ENCODE data around the gene MCCC2. TPM values are rescaled to one million over a fixed set of nuclear protein-coding genes. Genes with fewer than 3 reads are reported as not detected.

Gene MCCC2
- total and polyA plus RNA-seq, 2 donors from 2014 or later: 57.7 to 61.0 TPM

DNA sequence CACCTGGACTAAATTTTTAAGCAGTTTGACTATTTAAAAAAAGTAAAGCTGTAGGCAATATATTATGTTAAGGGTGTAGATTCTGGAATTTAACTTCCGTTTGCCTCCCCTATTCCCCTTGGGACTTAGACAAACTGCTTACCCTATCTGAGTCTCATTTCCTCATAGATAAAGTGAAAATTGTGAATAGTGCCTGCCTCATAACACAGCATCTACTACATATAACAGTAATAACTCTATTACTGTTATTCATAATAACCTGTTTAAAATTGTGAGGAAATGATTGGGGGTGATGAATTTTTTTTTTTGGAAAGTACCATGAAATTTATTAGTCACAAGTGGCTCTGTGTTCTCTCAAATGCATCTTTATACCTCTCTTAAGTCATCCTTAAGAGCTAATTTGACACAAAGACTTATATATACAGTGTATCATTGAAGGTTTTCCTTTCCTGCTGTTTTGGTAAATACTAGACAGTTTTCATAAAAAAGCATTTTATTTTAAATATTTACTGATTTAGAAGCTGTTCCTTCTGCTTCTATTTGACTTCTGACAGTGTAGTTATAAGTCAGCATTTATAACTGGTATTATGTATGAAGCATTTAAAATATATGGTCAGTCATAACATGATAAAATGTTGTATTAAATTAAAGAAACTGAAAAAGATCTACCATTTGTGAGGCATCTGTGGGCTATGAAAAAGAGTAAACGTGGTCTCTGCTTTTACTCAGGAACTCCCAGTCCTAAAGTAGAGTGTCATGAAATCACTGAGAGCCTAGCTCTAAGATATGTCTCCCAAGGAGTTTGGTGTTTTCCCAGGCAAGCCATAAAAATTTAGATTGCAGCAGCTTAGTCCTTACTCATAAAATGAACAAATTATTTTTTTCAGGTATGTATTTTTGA lies 46.4 kb downstream of the MCCC2 start:
- H3K4me1 ChIP-seq (ENCODE audit: control insufficient read depth in 2 of 3, insufficient read depth in 2 of 3, low read depth in 1 of 3, low read length in 3 of 3): no peaks in the 10 kb centered on the region
- intact Hi-C loops (cut with DNase I): no loop called here
- TF ChIP-seq, protein P1, sequence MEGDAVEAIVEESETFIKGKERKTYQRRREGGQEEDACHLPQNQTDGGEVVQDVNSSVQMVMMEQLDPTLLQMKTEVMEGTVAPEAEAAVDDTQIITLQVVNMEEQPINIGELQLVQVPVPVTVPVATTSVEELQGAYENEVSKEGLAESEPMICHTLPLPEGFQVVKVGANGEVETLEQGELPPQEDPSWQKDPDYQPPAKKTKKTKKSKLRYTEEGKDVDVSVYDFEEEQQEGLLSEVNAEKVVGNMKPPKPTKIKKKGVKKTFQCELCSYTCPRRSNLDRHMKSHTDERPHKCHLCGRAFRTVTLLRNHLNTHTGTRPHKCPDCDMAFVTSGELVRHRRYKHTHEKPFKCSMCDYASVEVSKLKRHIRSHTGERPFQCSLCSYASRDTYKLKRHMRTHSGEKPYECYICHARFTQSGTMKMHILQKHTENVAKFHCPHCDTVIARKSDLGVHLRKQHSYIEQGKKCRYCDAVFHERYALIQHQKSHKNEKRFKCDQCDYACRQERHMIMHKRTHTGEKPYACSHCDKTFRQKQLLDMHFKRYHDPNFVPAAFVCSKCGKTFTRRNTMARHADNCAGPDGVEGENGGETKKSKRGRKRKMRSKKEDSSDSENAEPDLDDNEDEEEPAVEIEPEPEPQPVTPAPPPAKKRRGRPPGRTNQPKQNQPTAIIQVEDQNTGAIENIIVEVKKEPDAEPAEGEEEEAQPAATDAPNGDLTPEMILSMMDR (IDR thresholded peaks at IDR 0.05; ENCODE audit: borderline replicate concordance, extremely low read depth, insufficient read depth): no peak
- DNase-seq: no peak
- H3K4me3 ChIP-seq (ENCODE audit: low read length in 3 of 3): no peak overlapping the region
- H3K36me3 ChIP-seq (ENCODE audit: control insufficient read depth in 2 of 3, insufficient read depth in 3 of 3, low read length in 3 of 3): peaks cover 2 to 9% (median 4%) of the 10 kb centered on the region in 3 donors
- no peak overlapping the region for H3K27ac ChIP-seq (ENCODE audit: low read depth in 2 of 2, low read length in 2 of 2)
- H3K27me3 ChIP-seq (ENCODE audit: control insufficient read depth, insufficient read depth, low read length): no peaks in the 10 kb centered on the region
- H3K9me3 ChIP-seq (ENCODE audit: control insufficient read depth in 2 of 3, insufficient read depth in 1 of 3, low read length in 3 of 3): no peaks in the 10 kb centered on the region
- FAIRE-seq: no peak
- H3K9ac ChIP-seq (ENCODE audit: low read length in 3 of 3): no peak overlapping the region

DNA sequence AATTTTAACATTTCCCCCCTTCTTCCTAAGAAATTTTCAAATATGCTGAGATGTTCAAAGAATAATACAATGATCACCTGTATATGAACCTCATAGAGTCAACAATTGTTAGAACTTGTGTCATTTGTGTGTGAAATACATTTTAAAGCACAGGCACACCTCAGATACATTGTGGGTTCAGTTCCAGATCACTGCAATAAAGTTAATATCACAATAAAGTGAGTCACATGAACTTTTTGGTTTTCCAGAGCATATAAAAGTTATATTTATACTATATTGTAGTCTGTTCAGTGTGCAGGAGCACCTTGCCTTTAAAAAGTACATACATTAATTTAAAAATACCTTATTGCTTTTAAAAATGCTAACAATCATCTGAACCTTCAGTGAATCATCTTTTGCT lies 50.0 kb downstream of the MCCC2 start:
- intact Hi-C loops (cut with DNase I): no loop called here
- Histone ChIP-seq H3K36me3 (ENCODE audit: control insufficient read depth in 2 of 3, insufficient read depth in 3 of 3, low read length in 3 of 3) (peaks cover 9 to 11% (median 10%) of the 10 kb centered on the region in 3 donors), H3K4me1 (ENCODE audit: control insufficient read depth in 2 of 3, insufficient read depth in 2 of 3, low read depth in 1 of 3, low read length in 3 of 3) (no peaks in the 10 kb centered on the region), H3K27ac (ENCODE audit: low read depth in 2 of 2, low read length in 2 of 2) (no peak overlapping the region), H3K4me3 (ENCODE audit: low read length in 3 of 3) (no peak overlapping the region), H3K27me3 (ENCODE audit: control insufficient read depth, insufficient read depth, low read length) (no peaks in the 10 kb centered on the region), H3K9ac (ENCODE audit: low read length in 3 of 3) (no peak overlapping the region), H3K9me3 (ENCODE audit: control insufficient read depth in 2 of 3, insufficient read depth in 1 of 3, low read length in 3 of 3) (no peaks in the 10 kb centered on the region)
- DNase-seq (no peak), FAIRE-seq (no peak)
- TF ChIP-seq, protein P1 (IDR thresholded peaks at IDR 0.05; ENCODE audit: borderline replicate concordance, extremely low read depth, insufficient read depth): no peak

DNA sequence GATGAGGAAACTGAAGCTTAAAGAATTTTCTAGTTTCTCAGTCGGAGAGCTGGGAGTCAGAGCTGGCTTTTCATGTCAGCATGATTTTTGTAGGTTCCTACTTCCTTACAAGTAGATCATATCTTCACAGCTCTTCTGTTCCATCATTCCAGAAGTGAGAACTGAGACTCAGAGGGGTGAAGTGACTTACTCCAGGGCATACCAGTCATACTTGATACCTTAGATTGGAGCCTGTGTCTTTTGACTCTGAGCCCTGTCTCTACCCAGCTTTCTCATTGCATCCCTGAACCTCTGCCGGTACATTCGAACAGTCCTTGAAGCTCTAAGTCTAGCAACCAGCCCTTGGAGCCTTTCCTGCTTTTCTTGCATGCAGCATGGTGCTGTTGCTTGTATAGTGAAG lies 53.3 kb downstream of the MCCC2 start:
- no peak for FAIRE-seq
- DNase-seq: no peak
- no peak overlapping the region for H3K9ac ChIP-seq (ENCODE audit: low read length in 3 of 3)
- H3K36me3 ChIP-seq (ENCODE audit: control insufficient read depth in 2 of 3, insufficient read depth in 3 of 3, low read length in 3 of 3): peaks cover 2 to 13% (median 7%) of the 10 kb centered on the region in 3 donors
- no peak overlapping the region for H3K27ac ChIP-seq (ENCODE audit: low read depth in 2 of 2, low read length in 2 of 2)
- intact Hi-C loops (cut with DNase I): no loop called here
- H3K4me1 ChIP-seq (ENCODE audit: control insufficient read depth in 2 of 3, insufficient read depth in 2 of 3, low read depth in 1 of 3, low read length in 3 of 3): no peaks in the 10 kb centered on the region
- H3K9me3 ChIP-seq (ENCODE audit: control insufficient read depth in 2 of 3, insufficient read depth in 1 of 3, low read length in 3 of 3): no peaks in the 10 kb centered on the region
- H3K4me3 ChIP-seq (ENCODE audit: low read length in 3 of 3): no peak overlapping the region
- TF ChIP-seq, protein P1 (IDR thresholded peaks at IDR 0.05; ENCODE audit: borderline replicate concordance, extremely low read depth, insufficient read depth): no peak
- no peaks in the 10 kb centered on the region for H3K27me3 ChIP-seq (ENCODE audit: control insufficient read depth, insufficient read depth, low read length)
